HEK293 (cell line): ENCODE measurements around the gene ARFRP1.
A peak's percentile ranks its signal among the peaks of the same experiment; 100 is the strongest.

Experiments
- CTCF ChIA-PET: fragments of 350-600 bp; formaldehyde crosslinking; extraction: SDS; loops from one replicate; lab custom pipeline; 2021; ENCODE audit warnings: antibody characterized with exemption; lab: Yijun Ruan, JAX
- POLR2A ChIA-PET: fragments of 300-600 bp; formaldehyde crosslinking; extraction: SDS; loops from one replicate; lab custom pipeline; 2020; ENCODE audit warnings: antibody characterized with exemption, inconsistent platforms; lab: Yijun Ruan, JAX
- H3K27ac ChIP-seq: fragments of 200-500 bp; sonication (Bioruptor generic); 2 replicates; pipeline ENCODE4 v1.5.1; 2014; ENCODE audit warnings: low read depth, low read length, control low read depth, inconsistent platforms; ENCODE audit errors: extremely low read depth
- H3K36me3 ChIP-seq, 2 experiments: fragments of 200-500 bp in 1 of 2; sonication (Bioruptor generic) in 1 of 2; 1 replicate in 1 of 2; 2 replicates in 1 of 2; pipeline ENCODE4 v1.5.1; 2014 to 2017; ENCODE audit warnings: inconsistent platforms in 2 of 2, low read length in 2 of 2; ENCODE audit not compliant: control insufficient read depth in 2 of 2, insufficient read depth in 1 of 2
- H3K4me1 ChIP-seq: fragments of 200-500 bp; sonication (Bioruptor generic); 2 replicates; pipeline ENCODE4 v1.5.1; 2014; ENCODE audit warnings: mild to moderate bottlenecking, low read length, inconsistent platforms; ENCODE audit not compliant: control insufficient read depth, insufficient read depth
- H3K4me3 ChIP-seq: 2 replicates; pipeline ENCODE4 v1.5.1; 2011; ENCODE audit warnings: low read depth, mild to moderate bottlenecking, control low read depth, low read length, moderate library complexity
- H3K9me3 ChIP-seq: fragments of 200-500 bp; sonication (Bioruptor generic); 2 replicates; pipeline ENCODE4 v1.5.1; 2014; ENCODE audit warnings: low read depth, low read length, inconsistent platforms; ENCODE audit not compliant: control insufficient read depth, insufficient read depth
- INSM2 ChIP-seq: fragments of 450-650 bp; formaldehyde crosslinking; IDR thresholded peaks from 2 replicates; pipeline ENCODE4 v1.5.1; 2016; ENCODE audit warnings: missing biosample characterization, missing genetic modification characterization
- KLF1 ChIP-seq: fragments of 450-650 bp; formaldehyde crosslinking; IDR thresholded peaks from 2 replicates; pipeline ENCODE4 v1.5.1; 2016; ENCODE audit warnings: missing biosample characterization, missing genetic modification characterization
- KLF7 ChIP-seq: fragments of 450-650 bp; formaldehyde crosslinking; IDR thresholded peaks from 2 replicates; pipeline ENCODE4 v1.5.1; 2016; ENCODE audit warnings: missing biosample characterization, missing genetic modification characterization, borderline replicate concordance
- KLF8 ChIP-seq: fragments of 450-650 bp; formaldehyde crosslinking; IDR thresholded peaks from 2 replicates; pipeline ENCODE4 v1.5.1; 2016; ENCODE audit warnings: missing biosample characterization, missing genetic modification characterization
- ZFHX2 ChIP-seq: fragments of 450-650 bp; formaldehyde crosslinking; conservative IDR thresholded peaks from 2 replicates; pipeline ENCODE4 v1.5.1; 2016; ENCODE audit warnings: missing biosample characterization, missing genetic modification characterization
- ZNF23 ChIP-seq: fragments of 450-650 bp; formaldehyde crosslinking; IDR thresholded peaks from 2 replicates; pipeline ENCODE4 v1.5.1; 2016; ENCODE audit warnings: missing biosample characterization, missing genetic modification characterization, borderline replicate concordance
- ZNF341 ChIP-seq: fragments of 450-650 bp; formaldehyde crosslinking; IDR thresholded peaks from 2 replicates; pipeline ENCODE4; 2016; ENCODE audit warnings: low read depth, missing biosample characterization, missing genetic modification characterization
- ZNF629 ChIP-seq: fragments of 450-650 bp; formaldehyde crosslinking; IDR thresholded peaks from 2 replicates; pipeline ENCODE4 v1.5.1; 2017; ENCODE audit warnings: missing biosample characterization, missing genetic modification characterization
- ZNF768 ChIP-seq: fragments of 450-650 bp; formaldehyde crosslinking; IDR thresholded peaks from 2 replicates; pipeline ENCODE4 v1.5.1; 2018; ENCODE audit warnings: missing biosample characterization, mild to moderate bottlenecking, missing genetic modification characterization
- TF ChIP-seq, protein P1 (sequence below): fragments of 450-650 bp; formaldehyde crosslinking; IDR thresholded peaks from 2 replicates; pipeline ENCODE4 v1.5.1; 2016; ENCODE audit warnings: missing biosample characterization, missing genetic modification characterization, borderline replicate concordance
- TF ChIP-seq, protein P2 (sequence below): fragments of 450-650 bp; formaldehyde crosslinking; IDR thresholded peaks from 2 replicates; pipeline ENCODE4 v1.5.1; 2016; ENCODE audit warnings: missing biosample characterization, missing genetic modification characterization, low read depth

Gene ARFRP1

GRCh38 chr20:63742381-63743024 is 34.7 kb upstream of the ARFRP1 start:
- TF ChIP-seq, protein P1, sequence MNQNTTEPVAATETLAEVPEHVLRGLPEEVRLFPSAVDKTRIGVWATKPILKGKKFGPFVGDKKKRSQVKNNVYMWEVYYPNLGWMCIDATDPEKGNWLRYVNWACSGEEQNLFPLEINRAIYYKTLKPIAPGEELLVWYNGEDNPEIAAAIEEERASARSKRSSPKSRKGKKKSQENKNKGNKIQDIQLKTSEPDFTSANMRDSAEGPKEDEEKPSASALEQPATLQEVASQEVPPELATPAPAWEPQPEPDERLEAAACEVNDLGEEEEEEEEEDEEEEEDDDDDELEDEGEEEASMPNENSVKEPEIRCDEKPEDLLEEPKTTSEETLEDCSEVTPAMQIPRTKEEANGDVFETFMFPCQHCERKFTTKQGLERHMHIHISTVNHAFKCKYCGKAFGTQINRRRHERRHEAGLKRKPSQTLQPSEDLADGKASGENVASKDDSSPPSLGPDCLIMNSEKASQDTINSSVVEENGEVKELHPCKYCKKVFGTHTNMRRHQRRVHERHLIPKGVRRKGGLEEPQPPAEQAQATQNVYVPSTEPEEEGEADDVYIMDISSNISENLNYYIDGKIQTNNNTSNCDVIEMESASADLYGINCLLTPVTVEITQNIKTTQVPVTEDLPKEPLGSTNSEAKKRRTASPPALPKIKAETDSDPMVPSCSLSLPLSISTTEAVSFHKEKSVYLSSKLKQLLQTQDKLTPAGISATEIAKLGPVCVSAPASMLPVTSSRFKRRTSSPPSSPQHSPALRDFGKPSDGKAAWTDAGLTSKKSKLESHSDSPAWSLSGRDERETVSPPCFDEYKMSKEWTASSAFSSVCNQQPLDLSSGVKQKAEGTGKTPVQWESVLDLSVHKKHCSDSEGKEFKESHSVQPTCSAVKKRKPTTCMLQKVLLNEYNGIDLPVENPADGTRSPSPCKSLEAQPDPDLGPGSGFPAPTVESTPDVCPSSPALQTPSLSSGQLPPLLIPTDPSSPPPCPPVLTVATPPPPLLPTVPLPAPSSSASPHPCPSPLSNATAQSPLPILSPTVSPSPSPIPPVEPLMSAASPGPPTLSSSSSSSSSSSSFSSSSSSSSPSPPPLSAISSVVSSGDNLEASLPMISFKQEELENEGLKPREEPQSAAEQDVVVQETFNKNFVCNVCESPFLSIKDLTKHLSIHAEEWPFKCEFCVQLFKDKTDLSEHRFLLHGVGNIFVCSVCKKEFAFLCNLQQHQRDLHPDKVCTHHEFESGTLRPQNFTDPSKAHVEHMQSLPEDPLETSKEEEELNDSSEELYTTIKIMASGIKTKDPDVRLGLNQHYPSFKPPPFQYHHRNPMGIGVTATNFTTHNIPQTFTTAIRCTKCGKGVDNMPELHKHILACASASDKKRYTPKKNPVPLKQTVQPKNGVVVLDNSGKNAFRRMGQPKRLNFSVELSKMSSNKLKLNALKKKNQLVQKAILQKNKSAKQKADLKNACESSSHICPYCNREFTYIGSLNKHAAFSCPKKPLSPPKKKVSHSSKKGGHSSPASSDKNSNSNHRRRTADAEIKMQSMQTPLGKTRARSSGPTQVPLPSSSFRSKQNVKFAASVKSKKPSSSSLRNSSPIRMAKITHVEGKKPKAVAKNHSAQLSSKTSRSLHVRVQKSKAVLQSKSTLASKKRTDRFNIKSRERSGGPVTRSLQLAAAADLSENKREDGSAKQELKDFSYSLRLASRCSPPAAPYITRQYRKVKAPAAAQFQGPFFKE (tag by site-specific recombination), result no peak
- TF ChIP-seq ZFHX2 (tag by site-specific recombination), result 0 out of 2 replicates have a peak, but pooled peaks have one; percentile 35
- TF ChIP-seq INSM2 (tag by site-specific recombination), result no peak
- no peak for TF ChIP-seq ZNF23
- 0 out of 2 replicates have a peak, but pooled peaks have one; percentile 37 for TF ChIP-seq KLF1 (tag by site-specific recombination)
- TF ChIP-seq ZNF341 (tag by site-specific recombination), result no peak
- TF ChIP-seq KLF7 (tag by site-specific recombination), result no peak
- TF ChIP-seq ZNF768 (tag by site-specific recombination), result no peak
- H3K27ac ChIP-seq, result no peak overlapping the region

DNA sequence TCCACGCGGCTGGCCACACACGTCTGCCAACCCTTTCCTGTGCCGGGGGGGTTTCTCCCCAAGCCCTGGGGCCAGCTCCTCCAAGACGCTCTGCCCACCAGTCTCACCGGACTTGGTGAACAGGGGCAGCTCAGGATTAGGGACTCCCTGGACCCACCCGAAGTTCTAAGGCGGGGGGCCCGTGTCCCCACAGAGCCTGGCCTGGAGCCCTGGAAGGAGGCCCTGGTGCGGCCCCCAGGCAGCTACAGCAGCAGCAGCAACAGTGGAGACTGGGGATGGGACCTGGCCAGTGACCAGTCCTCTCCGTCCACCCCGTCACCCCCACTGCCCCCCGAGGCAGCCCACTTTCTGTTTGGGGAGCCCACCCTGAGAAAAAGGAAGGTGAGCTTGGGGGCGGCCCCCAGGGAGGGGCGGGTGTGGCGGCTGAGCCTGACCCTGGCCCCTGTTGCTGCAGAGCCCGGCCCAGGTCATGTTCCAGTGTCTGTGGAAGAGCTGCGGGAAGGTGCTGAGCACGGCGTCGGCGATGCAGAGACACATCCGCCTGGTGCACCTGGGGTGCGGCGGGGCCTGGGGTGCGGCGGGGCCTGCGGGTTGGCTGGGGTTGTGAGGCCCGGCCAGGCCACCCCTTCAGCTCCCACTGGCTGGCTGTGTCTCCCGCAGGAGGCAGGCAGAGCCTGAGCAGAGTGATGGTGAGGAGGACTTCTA is 34.1 kb upstream of the ARFRP1 start:
- H3K4me1 ChIP-seq, result no peaks in the 10 kb centered on the region; the same call in 1 of the 2 replicates
- no peaks in the 10 kb centered on the region for H3K9me3 ChIP-seq
- H3K27ac ChIP-seq, result peak overlapping the region; percentile 48
- POLR2A ChIA-PET, result interaction anchor here (0.7 to 1.6 kb wide), 8 partner anchors 9 to 239 kb away, joined by 3 to 13 read pairs (median 6); partner anchors contain the start of genes ARFRP1, PRPF6, TPD52L2 and UCKL1
- H3K4me3 ChIP-seq, result no peak overlapping the region
- peaks cover 4 to 30% of the 10 kb centered on the region in 2 experiments; a peak in 1 of 3 replicates for H3K36me3 ChIP-seq
- TF ChIP-seq, protein P2, sequence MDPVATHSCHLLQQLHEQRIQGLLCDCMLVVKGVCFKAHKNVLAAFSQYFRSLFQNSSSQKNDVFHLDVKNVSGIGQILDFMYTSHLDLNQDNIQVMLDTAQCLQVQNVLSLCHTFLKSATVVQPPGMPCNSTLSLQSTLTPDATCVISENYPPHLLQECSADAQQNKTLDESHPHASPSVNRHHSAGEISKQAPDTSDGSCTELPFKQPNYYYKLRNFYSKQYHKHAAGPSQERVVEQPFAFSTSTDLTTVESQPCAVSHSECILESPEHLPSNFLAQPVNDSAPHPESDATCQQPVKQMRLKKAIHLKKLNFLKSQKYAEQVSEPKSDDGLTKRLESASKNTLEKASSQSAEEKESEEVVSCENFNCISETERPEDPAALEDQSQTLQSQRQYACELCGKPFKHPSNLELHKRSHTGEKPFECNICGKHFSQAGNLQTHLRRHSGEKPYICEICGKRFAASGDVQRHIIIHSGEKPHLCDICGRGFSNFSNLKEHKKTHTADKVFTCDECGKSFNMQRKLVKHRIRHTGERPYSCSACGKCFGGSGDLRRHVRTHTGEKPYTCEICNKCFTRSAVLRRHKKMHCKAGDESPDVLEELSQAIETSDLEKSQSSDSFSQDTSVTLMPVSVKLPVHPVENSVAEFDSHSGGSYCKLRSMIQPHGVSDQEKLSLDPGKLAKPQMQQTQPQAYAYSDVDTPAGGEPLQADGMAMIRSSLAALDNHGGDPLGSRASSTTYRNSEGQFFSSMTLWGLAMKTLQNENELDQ (tag by site-specific recombination), result no peak
- TF ChIP-seq KLF8 (tag by site-specific recombination), result 0 out of 2 replicates have a peak, but pooled peaks have one; percentile 14
- TF ChIP-seq ZNF629 (tag by site-specific recombination), result no peak
- TF ChIP-seq, all 188 proteins: peak for 1
- CTCF ChIA-PET, result interaction anchor here (0.6 to 1.0 kb wide), 3 partner anchors 44 to 123 kb away, joined by 3 read pairs; partner anchors contain the start of gene TPD52L2

More at GRCh38 chr20:63742381-63743024, 34.7 kb upstream of the ARFRP1 start:
- ChIA-PET POLR2A (no interaction called here), CTCF (interaction anchor here (0.6 to 1.1 kb wide), 2 partner anchors 33 to 43 kb away, joined by 3 read pairs; no protein-coding TSS in a partner anchor)
- Histone ChIP-seq H3K4me3 (no peak overlapping the region), H3K4me1 (no peaks in the 10 kb centered on the region; the same call in 1 of the 2 replicates), H3K36me3 (peaks cover 4 to 28% of the 10 kb centered on the region in 2 experiments; a peak in 1 of 3 replicates), H3K9me3 (no peaks in the 10 kb centered on the region)
